Skin of body (tissue), 2 donors: ENCODE measurements around the gene MVK. TPM values are rescaled to one million over a fixed set of nuclear protein-coding genes. Genes with fewer than 3 reads are reported as not detected.
A peak's percentile ranks its signal among the peaks of the same experiment; 100 is the strongest.

Source experiments
- DNase-seq: peaks from one replicate; lab custom pipeline; 2025; lab: John Stamatoyannopoulos, UW
- total RNA-seq: library from RNA; depleted of rRNA; stranded (reverse); fragments of >200 nt; gene quantifications from one replicate; pipeline ENCODE4 v1.2.3, GENCODE V29; 2014

MVK gene
- total RNA-seq, 1 donor from 2014 or later, result 12.3 TPM

GRCh38 chr12:109605599-109606228 lies 32.1 kb downstream of the MVK start:
- no peak for DNase-seq

- no peak for DNase-seq
Measured at GRCh38 chr12:109606320-109607028, 32.9 kb downstream of the MVK start.

GRCh38 chr12:109607618-109608017 lies 34.0 kb downstream of the MVK start:
- DNase-seq, result no peak

- DNase-seq, result no peak
Measured at GRCh38 chr12:109608270-109608669, 34.7 kb downstream of the MVK start.

GRCh38 chr12:109608793-109609192 lies 35.2 kb downstream of the MVK start:
- no peak for DNase-seq

GRCh38 chr12:109609342-109609741 lies 35.7 kb downstream of the MVK start:
- no peak for DNase-seq

- no peak for DNase-seq
Measured at GRCh38 chr12:109610523-109610922, 36.9 kb downstream of the MVK start.

GRCh38 chr12:109611223-109611622 lies 37.6 kb downstream of the MVK start:
- no peak for DNase-seq

GRCh38 chr12:109612003-109612402 lies 38.4 kb downstream of the MVK start:
- no peak for DNase-seq

GRCh38 chr12:109612975-109613502 lies 39.4 kb downstream of the MVK start:
- DNase-seq, result no peak

GRCh38 chr12:109613649-109614455 lies 40.3 kb downstream of the MVK start:
- peak; percentile 68 for DNase-seq

- DNase-seq, result no peak
Measured at GRCh38 chr12:109615556-109616229, 42.1 kb downstream of the MVK start.

- no peak for DNase-seq
Measured at GRCh38 chr12:109617491-109617890, 43.9 kb downstream of the MVK start.

- DNase-seq, result no peak
Measured at GRCh38 chr12:109618082-109618481, 44.5 kb downstream of the MVK start.

GRCh38 chr12:109619002-109619604 lies 45.5 kb downstream of the MVK start:
- DNase-seq, result no peak

GRCh38 chr12:109621211-109621694 lies 47.7 kb downstream of the MVK start:
- DNase-seq, result peak; percentile 92

- no peak for DNase-seq
Measured at GRCh38 chr12:109621901-109622364, 48.3 kb downstream of the MVK start.

- DNase-seq, result no peak
Measured at GRCh38 chr12:109624467-109624866, 50.9 kb downstream of the MVK start.

- DNase-seq, result no peak
Measured at GRCh38 chr12:109625131-109625559, 51.6 kb downstream of the MVK start.

GRCh38 chr12:109625749-109626377 lies 52.3 kb downstream of the MVK start:
- DNase-seq, result no peak
